NCI-H748 (cell line): ENCODE measurements around the gene TFPI.
"Not testable (repeated sequence)": the region's sequence is repeated elsewhere in the genome, so short reads cannot be mapped to it uniquely, and the experiment has no call there.

ENCODE experiments used
- DNase-seq: peaks from one replicate; lab custom pipeline; 2025; ENCODE audit not compliant: unreplicated experiment; lab: John Stamatoyannopoulos, UW

TFPI gene

DNA sequence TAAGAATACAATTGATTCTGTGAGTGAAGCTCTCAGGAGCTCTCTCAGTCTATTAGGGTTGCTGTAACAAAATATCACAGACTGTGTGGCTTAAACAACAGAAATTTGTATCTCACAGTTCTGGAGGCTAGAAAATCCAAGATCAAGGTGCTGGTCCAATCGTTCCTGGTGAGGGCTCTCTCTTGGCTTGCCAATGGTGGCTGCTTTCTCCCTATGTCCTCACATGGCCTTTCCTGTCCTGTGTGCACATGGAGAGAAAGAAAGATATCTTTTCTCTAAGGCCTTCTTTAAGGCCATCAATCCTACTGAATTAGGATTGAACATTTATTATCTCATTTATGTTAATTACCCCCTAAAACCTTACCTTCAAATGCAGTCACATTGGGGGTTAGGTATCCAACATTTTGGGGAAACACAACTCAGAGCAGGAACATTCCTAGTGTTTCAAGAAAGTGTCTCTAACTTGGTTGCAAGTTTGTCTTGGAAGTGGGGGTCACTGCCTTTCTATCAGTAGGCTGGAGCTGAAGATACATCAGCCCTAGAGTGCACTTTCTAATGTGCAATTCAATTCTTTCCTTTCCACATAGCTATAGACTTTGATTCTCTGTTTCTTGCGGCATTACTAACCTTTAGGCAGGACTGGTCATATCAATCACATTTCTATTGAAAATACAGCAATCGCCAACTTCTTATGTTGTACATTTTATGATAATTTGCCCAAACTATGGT lies 24.8 kb downstream of the TFPI start:
- no peak for DNase-seq

DNA sequence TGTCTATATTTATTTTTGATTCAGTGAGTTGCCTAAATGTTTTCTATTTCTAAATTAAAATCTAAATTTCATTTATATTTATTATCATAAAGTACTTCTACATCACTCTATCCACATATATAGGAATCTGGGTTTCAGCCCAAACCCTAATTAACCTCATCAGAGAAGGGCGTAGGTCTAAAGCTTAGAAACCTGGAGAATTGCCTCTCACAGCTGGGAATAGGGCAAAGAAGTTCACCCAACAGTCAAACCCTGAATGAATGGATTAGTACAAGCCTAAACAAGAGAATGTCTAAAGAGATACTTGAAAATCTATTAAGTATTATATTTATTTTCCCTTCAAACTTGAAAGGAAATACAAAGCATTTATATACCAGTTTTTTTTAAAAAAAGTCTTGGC lies 26.2 kb downstream of the TFPI start:
- DNase-seq, result no peak

DNA sequence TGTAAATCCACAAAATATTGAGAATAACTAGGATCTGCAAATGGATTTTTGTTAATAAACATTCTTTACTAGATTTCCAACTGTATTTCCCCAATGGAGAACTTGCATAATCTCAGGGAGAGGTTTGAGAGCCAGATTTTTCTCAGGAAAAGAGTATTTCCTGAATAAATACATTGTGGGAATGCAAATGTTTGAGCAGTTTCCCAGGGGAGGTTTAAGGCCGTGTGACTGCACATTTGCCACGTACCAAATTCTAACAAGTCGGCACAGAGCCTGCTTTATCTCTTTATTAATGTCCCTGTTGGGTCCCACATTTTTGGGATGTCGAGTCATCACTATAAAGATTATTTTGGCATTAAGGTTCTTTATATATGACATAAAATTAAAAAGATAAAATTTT lies 27.0 kb downstream of the TFPI start:
- no peak for DNase-seq

DNA sequence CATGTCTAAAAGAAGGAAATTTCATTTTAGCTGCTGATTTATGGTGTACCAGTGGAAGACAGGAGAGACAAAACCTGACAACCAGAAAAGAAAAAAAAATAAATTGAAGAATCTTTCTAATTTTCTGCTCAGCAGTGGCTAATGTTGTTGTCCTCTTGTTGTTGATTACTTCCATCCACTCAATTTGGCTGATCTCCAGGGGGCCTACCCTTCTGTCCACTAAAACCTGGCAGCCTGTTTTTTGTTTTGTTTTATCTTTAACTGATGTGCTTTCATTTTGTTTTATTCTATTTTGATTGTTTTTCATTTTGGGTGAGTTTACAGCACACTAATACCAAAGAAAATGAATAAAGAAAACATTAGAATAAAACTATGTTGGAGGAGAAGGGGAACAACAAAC lies 27.4 kb downstream of the TFPI start:
- no peak for DNase-seq

DNA sequence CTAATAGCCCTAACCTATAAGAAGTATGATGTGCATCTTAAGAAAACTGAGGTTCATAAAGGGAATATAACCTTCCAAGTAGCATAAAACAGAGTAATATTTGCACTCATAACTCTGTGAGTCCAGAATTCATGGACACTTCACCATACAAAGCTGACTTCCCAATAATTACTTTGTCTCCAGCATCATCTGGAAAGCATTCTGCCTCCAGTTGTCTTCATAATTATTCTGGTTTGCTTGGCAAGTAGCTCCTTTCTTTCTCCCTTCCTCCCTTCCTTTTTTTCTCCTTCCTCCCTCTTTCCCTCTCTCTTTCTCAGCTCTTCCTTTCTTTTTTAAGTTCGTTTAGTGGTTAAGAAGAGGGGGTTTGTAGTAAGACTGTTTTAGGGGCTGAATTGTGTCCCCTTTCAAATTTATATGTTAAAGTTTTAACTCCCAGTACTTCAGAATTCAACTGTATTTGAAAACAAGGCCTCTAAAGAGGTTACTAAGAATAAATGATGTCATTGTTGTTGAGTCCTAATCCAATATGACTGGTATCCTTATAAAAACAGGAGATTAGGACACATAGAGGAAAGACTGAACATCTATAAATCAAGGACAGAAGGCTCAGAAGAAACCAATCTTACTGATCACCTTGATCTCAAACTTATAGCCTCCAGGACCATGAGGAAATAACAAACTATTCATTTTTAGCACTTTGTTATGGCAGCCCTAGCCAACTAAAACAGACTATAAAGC lies 28.9 kb downstream of the TFPI start:
- no peak for DNase-seq

DNA sequence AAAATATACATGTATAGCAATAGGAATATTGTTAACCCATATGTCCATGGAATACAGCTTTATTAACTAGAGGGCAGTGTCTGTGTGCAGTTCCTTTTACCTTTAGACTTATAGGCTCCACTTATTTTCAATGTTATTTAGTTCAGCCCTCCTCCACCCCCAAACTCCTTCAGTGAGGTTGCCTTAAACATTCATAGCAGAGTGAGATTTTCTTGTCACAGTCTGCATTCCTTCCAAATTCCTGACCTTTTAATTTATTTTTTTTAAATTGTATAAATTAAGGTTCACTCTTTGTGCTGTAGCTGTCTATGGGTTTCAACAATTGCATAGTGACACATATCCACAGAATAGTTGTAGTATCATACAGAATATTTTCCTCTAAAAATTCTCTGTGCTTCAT lies 30.9 kb downstream of the TFPI start:
- no peak for DNase-seq

DNA sequence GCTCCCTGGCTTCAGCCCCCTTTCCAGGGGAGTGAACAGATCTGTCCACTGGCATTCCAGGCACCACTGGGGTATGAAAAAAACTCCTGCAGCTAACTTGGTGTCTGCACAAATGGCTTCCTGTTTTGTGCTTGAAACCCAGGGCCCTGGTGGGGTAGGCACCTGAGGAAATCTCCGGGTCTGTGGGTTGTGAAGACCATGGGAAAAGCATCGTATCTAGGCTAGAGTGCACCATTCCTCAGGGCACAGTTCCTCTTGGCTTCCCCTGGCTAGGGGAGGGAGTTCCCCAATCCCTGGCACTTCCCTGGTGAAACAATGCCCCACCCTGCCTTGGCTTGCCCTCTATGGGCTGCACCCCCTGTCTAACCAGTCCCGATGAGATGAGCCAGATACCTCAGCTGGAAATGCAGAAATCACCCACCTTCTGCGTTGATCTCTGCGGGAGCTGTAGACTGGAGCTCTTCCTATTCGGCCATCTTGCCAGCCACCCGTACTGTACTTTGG lies 34.1 kb downstream of the TFPI start:
- no peak for DNase-seq

DNA sequence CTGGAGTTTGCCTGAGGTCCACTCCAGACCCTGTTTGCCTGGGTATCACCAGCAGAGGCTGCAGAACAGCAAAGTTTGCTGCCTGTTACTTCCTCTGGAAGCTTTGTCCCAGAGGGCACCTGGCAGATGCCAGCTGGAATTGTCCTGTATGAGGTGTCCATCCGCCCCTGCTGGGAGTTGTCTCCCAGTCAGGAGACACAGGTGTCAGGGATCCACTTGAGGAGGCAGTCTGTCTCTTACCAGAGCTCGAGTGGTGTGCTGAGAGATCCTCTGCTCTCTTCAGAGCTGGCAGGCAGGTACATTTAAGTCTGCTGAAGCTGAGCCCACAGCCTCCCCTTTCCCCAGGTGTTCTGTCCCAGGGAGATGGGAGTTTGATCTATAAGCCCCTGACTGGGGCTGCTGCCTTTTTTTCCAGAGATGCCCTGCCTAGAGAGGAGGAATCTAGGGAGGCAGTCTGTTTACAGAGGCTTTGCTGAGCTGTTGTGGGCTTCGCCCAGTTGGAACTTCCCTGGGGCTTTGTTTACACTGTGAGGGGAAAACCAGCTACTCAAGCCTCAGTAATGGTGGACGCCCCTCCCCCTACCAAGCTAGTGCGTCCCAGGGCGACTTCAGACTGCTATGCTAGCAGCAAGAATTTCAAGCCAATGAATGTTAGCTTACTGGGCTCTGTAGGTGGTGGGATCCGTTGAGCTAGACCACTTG lies 34.7 kb downstream of the TFPI start:
- DNase-seq, result peak; percentile 69

DNA sequence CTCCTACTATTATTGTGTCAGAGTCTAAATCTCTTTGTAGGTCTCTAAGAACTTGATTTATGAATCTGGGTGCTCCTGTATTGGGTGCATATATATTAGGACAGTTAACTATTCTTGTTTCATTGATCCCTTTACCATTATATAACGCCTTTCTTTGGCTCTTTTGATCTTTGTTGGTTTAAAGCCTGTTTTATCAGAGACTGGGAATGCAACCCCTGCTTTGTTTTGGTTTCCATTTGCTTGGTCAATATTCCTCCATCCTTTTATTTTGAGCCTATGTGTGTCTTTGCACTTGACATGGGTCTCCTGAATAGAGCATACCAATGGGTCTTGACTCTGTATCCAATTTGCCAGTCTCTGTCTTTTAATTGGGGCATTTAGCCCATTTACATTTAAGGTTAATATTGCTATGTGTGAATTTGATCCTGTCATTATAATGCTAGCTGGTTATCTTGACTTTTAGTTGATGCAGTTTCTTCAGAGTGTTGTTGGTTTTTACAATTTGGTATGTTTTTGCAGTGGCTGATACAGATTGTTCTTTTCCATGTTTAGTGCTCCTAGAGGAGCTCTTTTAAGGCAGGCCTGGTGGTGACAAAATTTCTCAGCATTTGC lies 36.4 kb downstream of the TFPI start:
- not testable (repeated sequence) for DNase-seq

DNA sequence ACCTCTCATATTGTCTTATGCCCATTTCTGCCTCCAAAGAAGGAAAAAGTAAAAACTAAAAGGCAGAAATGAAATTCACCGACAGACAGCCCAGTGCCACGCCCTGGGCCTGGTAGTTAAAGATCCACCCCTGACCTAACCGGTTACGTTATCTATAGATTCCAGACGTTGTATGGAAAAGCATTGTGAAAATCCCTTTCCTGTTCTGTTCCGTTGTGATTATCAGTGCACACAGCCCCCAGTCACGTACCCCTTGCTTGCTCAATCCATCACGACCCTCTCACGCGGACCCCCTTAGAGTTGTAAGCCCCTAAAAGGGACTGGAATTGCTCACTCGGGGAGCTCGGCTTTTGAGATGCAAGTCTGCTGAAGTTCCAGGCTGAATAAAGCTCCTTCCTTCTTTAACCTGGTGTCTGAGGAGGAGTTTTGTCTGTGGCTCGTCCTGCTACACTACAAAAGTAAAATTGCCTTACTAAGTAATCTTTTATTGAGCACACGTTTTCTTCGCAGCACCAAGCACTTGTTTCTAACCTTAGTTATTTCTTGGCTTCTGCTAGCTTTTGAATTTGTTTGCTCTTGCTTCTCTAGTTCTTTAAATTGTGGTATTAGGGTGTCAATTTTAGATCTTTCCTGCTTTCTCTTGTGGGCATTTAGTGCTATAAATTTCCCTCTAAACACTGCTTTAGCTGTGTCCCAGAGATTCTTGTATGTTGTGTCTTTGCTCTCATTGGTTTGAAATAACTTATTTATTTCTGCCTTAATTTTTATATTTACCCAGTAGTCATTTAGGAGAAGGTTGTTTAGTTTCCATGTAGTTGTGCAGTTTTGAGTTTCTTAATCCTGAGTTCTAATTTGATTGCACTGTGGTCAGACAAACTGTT lies 37.4 kb downstream of the TFPI start:
- not testable (repeated sequence) for DNase-seq

DNA sequence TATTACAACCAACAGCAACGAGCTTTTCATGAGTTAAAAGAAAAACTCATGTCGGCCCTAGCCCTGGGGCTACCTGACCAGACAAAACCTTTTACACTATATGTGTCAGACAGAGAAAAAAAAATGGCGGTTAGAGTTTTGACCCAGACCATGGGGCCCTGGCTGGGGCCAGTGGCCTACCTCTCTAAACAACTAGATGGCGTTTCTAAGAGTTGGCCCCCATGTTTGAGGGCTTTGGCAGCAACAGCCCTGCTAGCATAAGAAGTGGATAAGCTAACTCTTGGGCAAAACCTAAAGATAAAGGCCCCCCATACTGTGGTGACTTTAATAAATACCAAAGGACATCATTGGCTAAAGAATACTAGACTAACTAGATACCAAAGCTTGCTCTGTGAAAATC lies 39.3 kb downstream of the TFPI start:
- DNase-seq, result no peak

DNA sequence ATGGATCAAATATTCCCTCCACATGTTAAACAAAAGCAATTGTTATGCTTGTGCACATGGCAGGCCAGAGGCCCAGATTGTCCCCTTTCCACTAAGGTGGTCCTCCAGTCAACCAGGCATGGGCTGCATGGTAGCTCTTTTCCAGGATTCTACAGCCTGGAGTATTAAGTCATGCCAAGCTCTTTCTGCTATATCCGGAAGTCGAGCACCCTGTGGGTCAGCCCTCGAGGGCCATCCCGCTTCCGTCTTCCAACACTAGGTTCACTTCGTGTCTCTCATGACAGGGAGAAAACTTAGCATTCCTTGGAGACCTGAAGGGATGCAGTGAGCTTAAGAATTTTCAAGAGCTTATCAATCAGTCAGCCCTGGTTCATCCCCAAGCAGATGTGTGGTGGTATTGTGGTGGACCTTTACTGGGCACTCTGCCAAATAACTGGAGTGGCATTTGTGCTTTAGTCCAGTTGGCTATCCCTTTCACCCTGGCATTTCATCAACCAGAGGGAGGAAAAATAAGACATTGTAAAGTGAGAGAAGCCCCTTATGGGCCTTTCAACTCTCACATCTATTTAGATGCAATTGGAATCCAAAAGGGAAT lies 39.9 kb downstream of the TFPI start:
- DNase-seq, result not testable (repeated sequence)

DNA sequence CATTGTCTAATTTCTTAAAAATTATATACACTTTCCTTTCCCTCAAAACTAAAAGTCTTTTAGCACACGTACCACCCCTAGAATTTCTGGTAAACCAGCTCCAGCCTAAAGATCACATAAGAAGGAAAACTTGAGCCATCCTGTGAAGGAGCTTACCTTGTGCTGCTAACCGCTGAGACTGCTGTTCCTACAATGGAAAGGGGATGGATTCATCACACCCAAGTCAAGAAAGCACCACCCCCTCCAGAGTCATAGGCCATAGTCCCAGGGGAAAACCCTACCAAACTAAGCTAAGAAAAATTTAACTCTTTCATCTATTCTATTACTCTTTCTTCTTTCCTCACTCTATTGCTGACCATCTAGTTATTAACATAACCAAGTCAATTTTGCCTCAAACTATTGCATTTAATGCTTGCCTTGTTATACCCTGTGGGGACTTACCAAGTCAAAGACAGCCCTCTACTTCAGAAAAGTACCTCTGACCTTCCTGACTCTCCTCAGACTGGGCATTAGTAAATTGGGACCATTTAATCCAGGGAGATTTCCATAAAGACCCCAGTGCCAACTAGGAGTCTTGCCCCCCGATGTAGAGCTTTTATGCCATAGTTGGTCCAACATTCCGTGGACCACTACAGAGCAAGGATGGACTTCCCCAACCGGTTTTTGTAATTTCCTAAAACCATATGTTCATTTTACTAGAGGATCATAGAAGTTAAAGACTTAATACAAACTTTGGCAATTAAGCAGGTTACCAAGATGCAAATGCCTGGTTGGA lies 40.6 kb downstream of the TFPI start:
- not testable (repeated sequence) for DNase-seq

DNA sequence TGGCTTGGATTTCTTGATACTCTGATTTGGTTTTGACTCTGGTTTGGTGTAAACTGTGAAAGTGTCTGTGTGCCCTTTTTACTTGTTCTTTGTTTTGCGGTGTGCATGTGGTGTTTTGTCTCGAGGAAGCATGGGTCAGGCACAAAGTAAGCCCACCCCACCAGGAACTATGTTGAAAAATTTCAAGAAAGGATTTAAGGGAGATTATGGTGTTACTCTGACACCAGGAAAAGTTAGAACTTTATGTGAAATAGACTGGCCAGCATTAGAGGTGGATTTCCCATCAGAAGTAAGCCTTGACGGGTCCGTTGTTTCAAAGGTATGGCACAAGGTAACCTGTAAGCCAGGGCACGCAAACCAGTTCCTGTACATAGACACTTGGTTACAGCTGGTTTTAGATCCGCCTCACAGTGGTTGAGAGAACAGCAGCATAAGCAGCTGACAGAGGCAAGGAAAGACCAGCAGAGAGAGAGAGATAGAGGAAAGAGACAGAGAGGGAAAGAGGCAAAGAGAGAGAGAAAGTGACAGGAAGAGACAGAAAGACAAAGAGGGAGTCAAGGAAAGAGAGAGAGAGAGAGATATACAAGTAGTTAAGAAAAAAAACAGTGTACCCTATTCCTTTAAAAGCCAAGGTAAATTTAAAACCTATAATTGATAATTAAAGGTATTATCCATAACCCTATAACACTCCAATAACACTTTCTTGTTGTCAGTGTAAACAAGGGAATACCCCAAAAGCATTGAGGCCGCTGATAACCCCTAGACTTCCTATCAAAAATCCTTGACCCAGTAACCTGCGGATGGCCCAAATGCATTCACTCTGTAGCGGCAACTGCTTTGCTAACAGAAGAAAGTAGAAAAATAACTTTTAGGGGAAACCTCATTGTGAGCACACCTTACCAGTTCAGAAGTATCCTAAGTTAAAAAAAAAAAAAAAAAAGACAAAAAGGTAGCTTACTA lies 42.6 kb downstream of the TFPI start:
- no peak for DNase-seq

DNA sequence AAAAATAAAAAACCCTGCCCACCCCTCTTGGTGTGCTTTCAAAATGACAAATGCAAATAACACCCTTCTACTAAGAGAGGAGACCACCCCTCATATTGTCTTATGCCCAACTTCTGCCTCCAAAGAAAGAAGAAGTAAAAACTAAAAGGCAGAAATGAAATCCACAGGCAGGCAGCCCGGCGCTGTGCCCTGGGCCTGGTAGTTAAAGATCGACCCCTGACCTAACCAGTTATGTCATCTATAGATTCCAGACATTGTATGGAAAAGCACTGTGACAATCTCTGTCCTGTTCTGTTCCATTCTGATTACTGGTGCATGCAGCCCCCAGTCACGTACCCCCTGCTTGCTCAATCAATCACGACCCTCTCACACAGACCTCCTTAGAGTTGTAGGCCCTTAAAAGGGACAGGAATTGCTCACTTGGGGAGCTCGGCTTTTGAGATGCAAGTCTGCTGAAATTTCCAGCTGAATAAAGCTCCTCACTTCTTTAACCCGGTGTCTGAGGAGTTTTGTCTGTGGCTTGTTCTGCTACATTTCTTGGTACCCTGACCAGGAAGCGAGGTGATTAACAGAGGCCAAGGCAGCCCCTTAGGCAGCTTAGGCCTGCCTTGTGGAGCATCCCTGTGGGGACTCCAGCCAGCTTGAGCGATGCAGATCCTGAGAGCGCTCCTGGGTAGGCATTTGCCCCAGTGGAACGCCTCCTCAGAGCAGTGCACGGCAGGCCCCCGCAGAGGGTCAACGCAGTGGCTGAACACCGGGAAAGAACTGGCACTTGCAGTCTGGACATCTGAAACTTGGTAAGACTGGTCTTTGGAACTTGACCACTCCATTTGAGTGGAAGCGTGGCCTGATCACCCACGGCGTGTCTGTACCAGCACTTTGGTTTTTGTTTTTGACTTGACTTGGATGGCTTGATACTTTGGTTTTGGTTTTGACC lies 43.5 kb downstream of the TFPI start:
- not testable (repeated sequence) for DNase-seq

DNA sequence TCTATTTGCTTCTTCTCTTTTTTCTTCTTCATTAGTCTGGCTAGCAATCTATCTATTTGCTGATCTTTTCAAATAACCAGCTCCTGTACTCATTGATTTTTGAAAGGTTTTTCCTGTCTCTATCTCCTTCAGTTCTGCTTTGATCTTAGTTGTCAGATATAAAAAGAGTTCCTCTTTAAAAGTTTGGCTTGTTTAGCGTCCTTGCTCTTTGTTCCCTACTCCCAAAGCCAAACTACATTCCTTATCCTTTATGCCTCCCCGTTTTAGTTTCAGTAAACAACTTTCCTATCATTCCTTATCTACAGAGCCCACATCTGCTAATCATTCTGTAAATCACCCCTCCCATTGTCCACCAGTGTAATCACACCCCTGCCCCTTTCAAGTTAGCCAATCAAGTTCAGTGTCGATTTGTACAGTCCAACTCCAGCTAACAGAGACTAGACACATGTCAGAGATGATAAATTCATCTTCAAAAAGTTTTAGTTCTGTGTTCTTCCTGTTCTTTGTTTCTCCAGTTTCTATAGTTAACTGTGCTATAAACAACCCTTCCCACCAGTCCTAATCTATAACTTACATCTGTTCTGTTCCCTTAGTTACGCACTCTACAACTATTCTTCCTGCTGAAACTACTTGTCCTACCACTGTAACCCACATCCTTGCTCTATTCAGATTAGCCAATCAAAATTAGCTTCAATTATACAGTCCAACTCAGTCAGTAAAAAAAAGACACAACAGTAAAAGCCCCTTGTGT lies 44.4 kb downstream of the TFPI start:
- no peak for DNase-seq
